K562 (cell line): ENCODE results near the gene CDR2L. TPM values are rescaled to one million over a fixed set of nuclear protein-coding genes. Genes with fewer than 3 reads are reported as not detected.

Experiments
- BRCA1 ChIP-seq, 2 experiments: fragments of 450-650 bp in 1 of 2; sonication (generic) in 1 of 2; formaldehyde crosslinking in 1 of 2; IDR thresholded peaks; 2 replicates each; pipeline versions ENCODE4 v1.5.0 to v1.6.1; 2017 to 2020; ENCODE audit warnings: mild to moderate bottlenecking in 1 of 2, missing genetic modification reagents in 1 of 2
- DNMT1 ChIP-seq: fragments of 450-650 bp; IDR thresholded peaks from 2 replicates; pipeline ENCODE4 v1.6.1; 2016; ENCODE audit warnings: antibody characterized with exemption, mild to moderate bottlenecking
- HOXB6 ChIP-seq: fragments of 250-450 bp; sonication (Bioruptor Pico); IDR thresholded peaks from 2 replicates; pipeline ENCODE4 v1.5.1; 2022; ENCODE audit warnings: mild to moderate bottlenecking, borderline replicate concordance
- SRF ChIP-seq, 2 experiments: fragments of 250-450, 450-650 bp in 1 of 2; sonication (Bioruptor Pico) in 1 of 2; sonication (generic) in 1 of 2; formaldehyde crosslinking; IDR thresholded peaks; 2 replicates each; pipeline versions ENCODE4 v1.5.0 to v1.5.1; 2020 to 2022; ENCODE audit warnings: mild to moderate bottlenecking in 1 of 2, missing genetic modification reagents in 1 of 2
- ZFPM2 ChIP-seq: fragments of 250-450 bp; sonication (Bioruptor Pico); IDR thresholded peaks from 2 replicates; pipeline ENCODE4 v1.5.1; 2022; ENCODE audit warnings: mild to moderate bottlenecking
- ZNF184 ChIP-seq: sonication (generic); formaldehyde crosslinking; IDR thresholded peaks from 2 replicates; pipeline ENCODE4 v1.5.0; 2020; ENCODE audit warnings: missing genetic modification reagents
- polyA plus RNA-seq, 8 experiments: library from polyadenylated mRNA; depleted of rRNA in 4 of 8; stranded (reverse) in 5 of 8; unstranded in 3 of 8; fragments of >200 nt; fragmentation: Nextera tagmentation in 2 of 8; fragmentation: Illumina TruSeq in 1 of 8; extraction: Ambion mirVana in 2 of 8; extraction: Trizol in 1 of 8; gene quantifications; 2 replicates each; pipeline versions ENCODE4 v1.2.1 to v1.2.3, GENCODE V29; 2011 to 2014; ENCODE audit warnings: inconsistent platforms in 1 of 8, missing spikeins in 1 of 8
- total RNA-seq, 7 experiments: library from RNA; depleted of rRNA in 6 of 7; stranded (reverse); fragments of >200 nt in 6 of 7; fragmentation: Illumina TruSeq in 2 of 7; extraction: Trizol in 2 of 7; gene quantifications; 2 replicates each; pipeline versions ENCODE4 v1.2.1 to v1.2.3, GENCODE V29; 2011 to 2021; ENCODE audit warnings: low replicate concordance in 1 of 7
- TF ChIP-seq, protein P1 (sequence below): IDR thresholded peaks from 2 replicates; pipeline ENCODE4 v1.6.1; 2011; ENCODE audit warnings: borderline replicate concordance, low read depth, mild to moderate bottlenecking, moderate library complexity, low read length; ENCODE audit not compliant: insufficient read depth, poor library complexity, severe bottlenecking
- TF ChIP-seq, protein P2 (sequence below): fragments of 200-600 bp; sonication (generic); IDR thresholded peaks from one replicate; pipeline ENCODE4 v1.6.1; 2012; ENCODE audit warnings: mild to moderate bottlenecking, low read depth, low read length, inconsistent platforms
- TF ChIP-seq, protein P3 (sequence below): fragments of 250-450 bp; sonication (Bioruptor Pico); IDR thresholded peaks from 2 replicates; pipeline ENCODE4 v1.5.0; 2020; ENCODE audit warnings: mild to moderate bottlenecking, borderline replicate concordance

The CDR2L gene
- total and polyA plus RNA-seq, 9 of the 15 experiments (the other 6 are each of a cell fraction or from before 2014, with no cell fraction given): 2.7 to 16.0 (median 7.3) TPM

DNA sequence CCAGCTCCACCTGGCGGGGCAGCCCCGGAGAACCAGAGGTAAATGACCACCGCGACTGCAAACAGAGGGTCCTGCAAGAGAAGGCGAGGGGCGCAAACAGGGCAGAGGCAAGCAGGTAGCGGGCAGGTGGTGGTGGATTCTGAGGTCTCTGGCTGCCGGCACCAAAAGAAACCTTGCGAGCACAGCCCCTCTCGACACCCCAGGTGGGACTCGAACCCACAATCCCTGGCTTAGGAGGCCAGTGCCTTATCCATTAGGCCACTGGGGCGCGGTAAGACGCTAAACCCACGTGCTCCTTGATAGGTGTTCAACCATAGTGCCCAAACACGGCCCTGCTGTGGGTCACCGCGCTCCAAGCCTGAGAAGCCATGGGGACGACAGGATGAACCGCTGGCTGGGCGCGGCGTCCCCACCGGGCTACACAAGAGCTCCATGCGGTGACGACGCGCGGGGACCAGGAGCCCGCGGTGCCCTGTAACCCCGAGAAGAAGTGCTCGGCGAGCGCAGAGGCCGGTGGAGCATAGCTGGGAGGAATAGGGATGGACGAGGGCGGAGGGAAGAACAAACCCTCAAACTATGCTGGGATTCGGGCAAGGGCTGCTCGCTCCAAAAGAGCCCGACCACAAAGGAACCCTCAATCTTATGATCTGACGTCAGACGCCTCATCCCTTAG, 46.9 kb downstream of the CDR2L start (continued):
- TF ChIP-seq, protein P1, sequence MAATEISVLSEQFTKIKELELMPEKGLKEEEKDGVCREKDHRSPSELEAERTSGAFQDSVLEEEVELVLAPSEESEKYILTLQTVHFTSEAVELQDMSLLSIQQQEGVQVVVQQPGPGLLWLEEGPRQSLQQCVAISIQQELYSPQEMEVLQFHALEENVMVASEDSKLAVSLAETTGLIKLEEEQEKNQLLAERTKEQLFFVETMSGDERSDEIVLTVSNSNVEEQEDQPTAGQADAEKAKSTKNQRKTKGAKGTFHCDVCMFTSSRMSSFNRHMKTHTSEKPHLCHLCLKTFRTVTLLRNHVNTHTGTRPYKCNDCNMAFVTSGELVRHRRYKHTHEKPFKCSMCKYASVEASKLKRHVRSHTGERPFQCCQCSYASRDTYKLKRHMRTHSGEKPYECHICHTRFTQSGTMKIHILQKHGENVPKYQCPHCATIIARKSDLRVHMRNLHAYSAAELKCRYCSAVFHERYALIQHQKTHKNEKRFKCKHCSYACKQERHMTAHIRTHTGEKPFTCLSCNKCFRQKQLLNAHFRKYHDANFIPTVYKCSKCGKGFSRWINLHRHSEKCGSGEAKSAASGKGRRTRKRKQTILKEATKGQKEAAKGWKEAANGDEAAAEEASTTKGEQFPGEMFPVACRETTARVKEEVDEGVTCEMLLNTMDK: peak; percentile 25
- TF ChIP-seq, protein P2, sequence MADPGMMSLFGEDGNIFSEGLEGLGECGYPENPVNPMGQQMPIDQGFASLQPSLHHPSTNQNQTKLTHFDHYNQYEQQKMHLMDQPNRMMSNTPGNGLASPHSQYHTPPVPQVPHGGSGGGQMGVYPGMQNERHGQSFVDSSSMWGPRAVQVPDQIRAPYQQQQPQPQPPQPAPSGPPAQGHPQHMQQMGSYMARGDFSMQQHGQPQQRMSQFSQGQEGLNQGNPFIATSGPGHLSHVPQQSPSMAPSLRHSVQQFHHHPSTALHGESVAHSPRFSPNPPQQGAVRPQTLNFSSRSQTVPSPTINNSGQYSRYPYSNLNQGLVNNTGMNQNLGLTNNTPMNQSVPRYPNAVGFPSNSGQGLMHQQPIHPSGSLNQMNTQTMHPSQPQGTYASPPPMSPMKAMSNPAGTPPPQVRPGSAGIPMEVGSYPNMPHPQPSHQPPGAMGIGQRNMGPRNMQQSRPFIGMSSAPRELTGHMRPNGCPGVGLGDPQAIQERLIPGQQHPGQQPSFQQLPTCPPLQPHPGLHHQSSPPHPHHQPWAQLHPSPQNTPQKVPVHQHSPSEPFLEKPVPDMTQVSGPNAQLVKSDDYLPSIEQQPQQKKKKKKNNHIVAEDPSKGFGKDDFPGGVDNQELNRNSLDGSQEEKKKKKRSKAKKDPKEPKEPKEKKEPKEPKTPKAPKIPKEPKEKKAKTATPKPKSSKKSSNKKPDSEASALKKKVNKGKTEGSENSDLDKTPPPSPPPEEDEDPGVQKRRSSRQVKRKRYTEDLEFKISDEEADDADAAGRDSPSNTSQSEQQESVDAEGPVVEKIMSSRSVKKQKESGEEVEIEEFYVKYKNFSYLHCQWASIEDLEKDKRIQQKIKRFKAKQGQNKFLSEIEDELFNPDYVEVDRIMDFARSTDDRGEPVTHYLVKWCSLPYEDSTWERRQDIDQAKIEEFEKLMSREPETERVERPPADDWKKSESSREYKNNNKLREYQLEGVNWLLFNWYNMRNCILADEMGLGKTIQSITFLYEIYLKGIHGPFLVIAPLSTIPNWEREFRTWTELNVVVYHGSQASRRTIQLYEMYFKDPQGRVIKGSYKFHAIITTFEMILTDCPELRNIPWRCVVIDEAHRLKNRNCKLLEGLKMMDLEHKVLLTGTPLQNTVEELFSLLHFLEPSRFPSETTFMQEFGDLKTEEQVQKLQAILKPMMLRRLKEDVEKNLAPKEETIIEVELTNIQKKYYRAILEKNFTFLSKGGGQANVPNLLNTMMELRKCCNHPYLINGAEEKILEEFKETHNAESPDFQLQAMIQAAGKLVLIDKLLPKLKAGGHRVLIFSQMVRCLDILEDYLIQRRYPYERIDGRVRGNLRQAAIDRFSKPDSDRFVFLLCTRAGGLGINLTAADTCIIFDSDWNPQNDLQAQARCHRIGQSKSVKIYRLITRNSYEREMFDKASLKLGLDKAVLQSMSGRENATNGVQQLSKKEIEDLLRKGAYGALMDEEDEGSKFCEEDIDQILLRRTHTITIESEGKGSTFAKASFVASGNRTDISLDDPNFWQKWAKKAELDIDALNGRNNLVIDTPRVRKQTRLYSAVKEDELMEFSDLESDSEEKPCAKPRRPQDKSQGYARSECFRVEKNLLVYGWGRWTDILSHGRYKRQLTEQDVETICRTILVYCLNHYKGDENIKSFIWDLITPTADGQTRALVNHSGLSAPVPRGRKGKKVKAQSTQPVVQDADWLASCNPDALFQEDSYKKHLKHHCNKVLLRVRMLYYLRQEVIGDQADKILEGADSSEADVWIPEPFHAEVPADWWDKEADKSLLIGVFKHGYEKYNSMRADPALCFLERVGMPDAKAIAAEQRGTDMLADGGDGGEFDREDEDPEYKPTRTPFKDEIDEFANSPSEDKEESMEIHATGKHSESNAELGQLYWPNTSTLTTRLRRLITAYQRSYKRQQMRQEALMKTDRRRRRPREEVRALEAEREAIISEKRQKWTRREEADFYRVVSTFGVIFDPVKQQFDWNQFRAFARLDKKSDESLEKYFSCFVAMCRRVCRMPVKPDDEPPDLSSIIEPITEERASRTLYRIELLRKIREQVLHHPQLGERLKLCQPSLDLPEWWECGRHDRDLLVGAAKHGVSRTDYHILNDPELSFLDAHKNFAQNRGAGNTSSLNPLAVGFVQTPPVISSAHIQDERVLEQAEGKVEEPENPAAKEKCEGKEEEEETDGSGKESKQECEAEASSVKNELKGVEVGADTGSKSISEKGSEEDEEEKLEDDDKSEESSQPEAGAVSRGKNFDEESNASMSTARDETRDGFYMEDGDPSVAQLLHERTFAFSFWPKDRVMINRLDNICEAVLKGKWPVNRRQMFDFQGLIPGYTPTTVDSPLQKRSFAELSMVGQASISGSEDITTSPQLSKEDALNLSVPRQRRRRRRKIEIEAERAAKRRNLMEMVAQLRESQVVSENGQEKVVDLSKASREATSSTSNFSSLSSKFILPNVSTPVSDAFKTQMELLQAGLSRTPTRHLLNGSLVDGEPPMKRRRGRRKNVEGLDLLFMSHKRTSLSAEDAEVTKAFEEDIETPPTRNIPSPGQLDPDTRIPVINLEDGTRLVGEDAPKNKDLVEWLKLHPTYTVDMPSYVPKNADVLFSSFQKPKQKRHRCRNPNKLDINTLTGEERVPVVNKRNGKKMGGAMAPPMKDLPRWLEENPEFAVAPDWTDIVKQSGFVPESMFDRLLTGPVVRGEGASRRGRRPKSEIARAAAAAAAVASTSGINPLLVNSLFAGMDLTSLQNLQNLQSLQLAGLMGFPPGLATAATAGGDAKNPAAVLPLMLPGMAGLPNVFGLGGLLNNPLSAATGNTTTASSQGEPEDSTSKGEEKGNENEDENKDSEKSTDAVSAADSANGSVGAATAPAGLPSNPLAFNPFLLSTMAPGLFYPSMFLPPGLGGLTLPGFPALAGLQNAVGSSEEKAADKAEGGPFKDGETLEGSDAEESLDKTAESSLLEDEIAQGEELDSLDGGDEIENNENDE: no peak
- TF ChIP-seq SRF (CRISPR knock-in tag; IDR thresholded peaks at IDR 0.05): peak in 1 of 2 experiments; percentile 60; a peak in 1 of 4 replicates
- no peak for TF ChIP-seq HOXB6 (CRISPR knock-in tag)
- no peak for TF ChIP-seq BRCA1 (IDR thresholded peaks at IDR 0.05)
- no peak for TF ChIP-seq BRCA1 (CRISPR knock-in tag; IDR thresholded peaks at IDR 0.05)
- TF ChIP-seq DNMT1: 0 out of 2 replicates have a peak, but pooled peaks have one; percentile 64
- TF ChIP-seq ZNF184: no peak
- TF ChIP-seq, protein P3, sequence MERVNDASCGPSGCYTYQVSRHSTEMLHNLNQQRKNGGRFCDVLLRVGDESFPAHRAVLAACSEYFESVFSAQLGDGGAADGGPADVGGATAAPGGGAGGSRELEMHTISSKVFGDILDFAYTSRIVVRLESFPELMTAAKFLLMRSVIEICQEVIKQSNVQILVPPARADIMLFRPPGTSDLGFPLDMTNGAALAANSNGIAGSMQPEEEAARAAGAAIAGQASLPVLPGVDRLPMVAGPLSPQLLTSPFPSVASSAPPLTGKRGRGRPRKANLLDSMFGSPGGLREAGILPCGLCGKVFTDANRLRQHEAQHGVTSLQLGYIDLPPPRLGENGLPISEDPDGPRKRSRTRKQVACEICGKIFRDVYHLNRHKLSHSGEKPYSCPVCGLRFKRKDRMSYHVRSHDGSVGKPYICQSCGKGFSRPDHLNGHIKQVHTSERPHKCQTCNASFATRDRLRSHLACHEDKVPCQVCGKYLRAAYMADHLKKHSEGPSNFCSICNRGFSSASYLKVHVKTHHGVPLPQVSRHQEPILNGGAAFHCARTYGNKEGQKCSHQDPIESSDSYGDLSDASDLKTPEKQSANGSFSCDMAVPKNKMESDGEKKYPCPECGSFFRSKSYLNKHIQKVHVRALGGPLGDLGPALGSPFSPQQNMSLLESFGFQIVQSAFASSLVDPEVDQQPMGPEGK (CRISPR knock-in tag): no peak
- TF ChIP-seq ZFPM2 (CRISPR knock-in tag): no peak
